ENCODE results near the gene MAD1L1. TPM values are rescaled to one million over a fixed set of nuclear protein-coding genes. Genes with fewer than 3 reads are reported as not detected.

The MAD1L1 gene
- total and polyA plus RNA-seq, 3 experiments from 2014 or later: 43.6 to 185 (median 47.3) TPM

- Histone ChIP-seq H3K4me3 (ENCODE audit: low read length) (no peak overlapping the region), H3K4me1 (ENCODE audit: insufficient read depth, low read length) (no peaks in the 10 kb centered on the region), H3K27me3 (ENCODE audit: insufficient read depth, low read length, poor library complexity, severe bottlenecking) (no peaks in the 10 kb centered on the region), H3K9me3 (ENCODE audit: low read length) (no peaks in the 10 kb centered on the region), H3K27ac (ENCODE audit: low read depth, low read length) (no peak overlapping the region), H3K36me3 (ENCODE audit: insufficient read depth, low read length) (no peaks in the 10 kb centered on the region)
- no peak overlapping the region for H3K4me3 Mint-ChIP-seq
- ChIA-PET POLR2A (no interaction called here), CTCF (no interaction called here)
- no peaks in the 10 kb centered on the region for H3K4me1 Mint-ChIP-seq
- no peaks in the 10 kb centered on the region for H3K36me3 Mint-ChIP-seq
- peaks cover 6 to 14% of the 10 kb centered on the region in 2 donors for H3K27me3 Mint-ChIP-seq
- H3K9me3 Mint-ChIP-seq: peaks cover 0 to 5% (median 2%) of the 10 kb centered on the region in 5 donors
- peak overlapping the region in 1 of 8 donors; percentile 38 for H3K27ac Mint-ChIP-seq
- no peak for DNase-seq
These were observed 463.9 kb downstream of the MAD1L1 start for GRCh38 chr7:1768832-1769231.

- Histone ChIP-seq H3K36me3 (ENCODE audit: insufficient read depth, low read length) (no peaks in the 10 kb centered on the region), H3K9me3 (ENCODE audit: low read length) (peaks cover 9% of the 10 kb centered on the region), H3K27ac (ENCODE audit: low read depth, low read length) (no peak overlapping the region), H3K4me3 (ENCODE audit: low read length) (no peak overlapping the region), H3K4me1 (ENCODE audit: insufficient read depth, low read length) (no peaks in the 10 kb centered on the region), H3K27me3 (ENCODE audit: insufficient read depth, low read length, poor library complexity, severe bottlenecking) (no peaks in the 10 kb centered on the region)
- no peak for DNase-seq
- no peaks in the 10 kb centered on the region for H3K4me1 Mint-ChIP-seq
- peaks cover 0 to 10% (median 5%) of the 10 kb centered on the region in 5 donors for H3K9me3 Mint-ChIP-seq
- ChIA-PET CTCF (no interaction called here), POLR2A (no interaction called here)
- no peak overlapping the region for H3K4me3 Mint-ChIP-seq
- no peaks in the 10 kb centered on the region for H3K36me3 Mint-ChIP-seq
- H3K27me3 Mint-ChIP-seq: peaks cover 3 to 8% of the 10 kb centered on the region in 2 donors
- no peak overlapping the region for H3K27ac Mint-ChIP-seq
These were observed 465.2 kb downstream of the MAD1L1 start for GRCh38 chr7:1767524-1767923.

Other genes with a start within 250 kb of the MAD1L1 start
- 10 to 100 TPM; 51.6 to 54.2 TPM for gene MRM2, start 9.3 kb upstream of the MAD1L1 start, total RNA-seq
- 35.6 TPM for gene MRM2, start 9.3 kb upstream of the MAD1L1 start, polyA plus RNA-seq
- 10 to 100 TPM; 83.1 to 89.8 TPM for gene NUDT1, start 9.3 kb upstream of the MAD1L1 start, total RNA-seq
- gene NUDT1, start 9.3 kb upstream of the MAD1L1 start, polyA plus RNA-seq: 52.7 TPM
- gene SNX8, start 81.5 kb upstream of the MAD1L1 start, total RNA-seq: 10 to 100 TPM; 40.3 to 42.3 TPM
- gene SNX8, start 81.5 kb upstream of the MAD1L1 start, polyA plus RNA-seq: 6.5 TPM
- gene EIF3B, start 121.9 kb upstream of the MAD1L1 start, total RNA-seq: 100 to 1,000 TPM; 284 to 293 TPM
- gene EIF3B, start 121.9 kb upstream of the MAD1L1 start, polyA plus RNA-seq: 129 TPM
- 1 to 10 TPM; 7.7 to 8.3 TPM for gene CHST12, start 170.7 kb upstream of the MAD1L1 start, total RNA-seq
- gene CHST12, start 170.7 kb upstream of the MAD1L1 start, polyA plus RNA-seq: 63.0 TPM
- not detected for gene GRIFIN, start 243.5 kb upstream of the MAD1L1 start, total RNA-seq
- gene GRIFIN, start 243.5 kb upstream of the MAD1L1 start, polyA plus RNA-seq: not detected